ENCODE data around the gene NUTM1. TPM values are rescaled to one million over a fixed set of nuclear protein-coding genes. Genes with fewer than 3 reads are reported as not detected.

The NUTM1 gene
- total and polyA plus RNA-seq, 2 of the 13 experiments (the other 11 are each of a cell fraction or from before 2014, with no cell fraction given), result not detected

- TF ChIP-seq, protein P1, sequence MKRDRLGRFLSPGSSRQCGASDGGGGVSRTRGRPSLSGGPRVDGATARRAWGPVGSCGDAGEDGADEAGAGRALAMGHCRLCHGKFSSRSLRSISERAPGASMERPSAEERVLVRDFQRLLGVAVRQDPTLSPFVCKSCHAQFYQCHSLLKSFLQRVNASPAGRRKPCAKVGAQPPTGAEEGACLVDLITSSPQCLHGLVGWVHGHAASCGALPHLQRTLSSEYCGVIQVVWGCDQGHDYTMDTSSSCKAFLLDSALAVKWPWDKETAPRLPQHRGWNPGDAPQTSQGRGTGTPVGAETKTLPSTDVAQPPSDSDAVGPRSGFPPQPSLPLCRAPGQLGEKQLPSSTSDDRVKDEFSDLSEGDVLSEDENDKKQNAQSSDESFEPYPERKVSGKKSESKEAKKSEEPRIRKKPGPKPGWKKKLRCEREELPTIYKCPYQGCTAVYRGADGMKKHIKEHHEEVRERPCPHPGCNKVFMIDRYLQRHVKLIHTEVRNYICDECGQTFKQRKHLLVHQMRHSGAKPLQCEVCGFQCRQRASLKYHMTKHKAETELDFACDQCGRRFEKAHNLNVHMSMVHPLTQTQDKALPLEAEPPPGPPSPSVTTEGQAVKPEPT (CRISPR knock-in tag; IDR thresholded peaks at IDR 0.05; ENCODE audit: low read depth), result no peak
- TF ChIP-seq EZH2 (conservative IDR thresholded peaks at IDR 0.05; ENCODE audit: low read depth, low read length) (no peak), AFF4 (CRISPR knock-in tag; IDR thresholded peaks at IDR 0.05) (no peak), ZNF761 (CRISPR knock-in tag; conservative IDR thresholded peaks at IDR 0.05) (peak; percentile 75; the same call in 1 of the 2 replicates), ZNF547 (CRISPR knock-in tag; IDR thresholded peaks at IDR 0.05) (peak; percentile 92), ZNF891 (CRISPR knock-in tag; IDR thresholded peaks at IDR 0.05) (peak; percentile 32; the same call in 1 of the 2 replicates), ZNF350 (CRISPR knock-in tag; IDR thresholded peaks at IDR 0.05; ENCODE audit: borderline replicate concordance, low read depth) (peak; percentile 73; the same call in 1 of the 2 replicates), ZBTB7B (CRISPR knock-in tag; IDR thresholded peaks at IDR 0.05) (peak; percentile 85), ZNF879 (CRISPR knock-in tag; IDR thresholded peaks at IDR 0.05) (0 out of 2 replicates have a peak, but pooled peaks have one; percentile 61), ZNF143 (CRISPR knock-in tag; IDR thresholded peaks at IDR 0.05) (no peak), GABPB1 (CRISPR knock-in tag; IDR thresholded peaks at IDR 0.05) (peak; percentile 83; the same call in 1 of the 2 replicates), NR0B2 (CRISPR knock-in tag; IDR thresholded peaks at IDR 0.05) (0 out of 2 replicates have a peak, but pooled peaks have one; percentile 74), ZFP36L2 (CRISPR knock-in tag; IDR thresholded peaks at IDR 0.05) (no peak), SP5 (CRISPR knock-in tag; IDR thresholded peaks at IDR 0.05; ENCODE audit: borderline replicate concordance, low read depth) (peak; percentile 14; the same call in 1 of the 2 replicates), CBX1 (IDR thresholded peaks at IDR 0.05; ENCODE audit: low read depth) (no peak), TP53 (CRISPR knock-in tag; conservative IDR thresholded peaks at IDR 0.05) (no peak), CEBPB (IDR thresholded peaks at IDR 0.05; ENCODE audit: borderline replicate concordance, low read depth, low read length) (no peak), GPN1 (CRISPR knock-in tag; IDR thresholded peaks at IDR 0.05; ENCODE audit: borderline replicate concordance) (no peak)
- TF ChIP-seq, protein P2, sequence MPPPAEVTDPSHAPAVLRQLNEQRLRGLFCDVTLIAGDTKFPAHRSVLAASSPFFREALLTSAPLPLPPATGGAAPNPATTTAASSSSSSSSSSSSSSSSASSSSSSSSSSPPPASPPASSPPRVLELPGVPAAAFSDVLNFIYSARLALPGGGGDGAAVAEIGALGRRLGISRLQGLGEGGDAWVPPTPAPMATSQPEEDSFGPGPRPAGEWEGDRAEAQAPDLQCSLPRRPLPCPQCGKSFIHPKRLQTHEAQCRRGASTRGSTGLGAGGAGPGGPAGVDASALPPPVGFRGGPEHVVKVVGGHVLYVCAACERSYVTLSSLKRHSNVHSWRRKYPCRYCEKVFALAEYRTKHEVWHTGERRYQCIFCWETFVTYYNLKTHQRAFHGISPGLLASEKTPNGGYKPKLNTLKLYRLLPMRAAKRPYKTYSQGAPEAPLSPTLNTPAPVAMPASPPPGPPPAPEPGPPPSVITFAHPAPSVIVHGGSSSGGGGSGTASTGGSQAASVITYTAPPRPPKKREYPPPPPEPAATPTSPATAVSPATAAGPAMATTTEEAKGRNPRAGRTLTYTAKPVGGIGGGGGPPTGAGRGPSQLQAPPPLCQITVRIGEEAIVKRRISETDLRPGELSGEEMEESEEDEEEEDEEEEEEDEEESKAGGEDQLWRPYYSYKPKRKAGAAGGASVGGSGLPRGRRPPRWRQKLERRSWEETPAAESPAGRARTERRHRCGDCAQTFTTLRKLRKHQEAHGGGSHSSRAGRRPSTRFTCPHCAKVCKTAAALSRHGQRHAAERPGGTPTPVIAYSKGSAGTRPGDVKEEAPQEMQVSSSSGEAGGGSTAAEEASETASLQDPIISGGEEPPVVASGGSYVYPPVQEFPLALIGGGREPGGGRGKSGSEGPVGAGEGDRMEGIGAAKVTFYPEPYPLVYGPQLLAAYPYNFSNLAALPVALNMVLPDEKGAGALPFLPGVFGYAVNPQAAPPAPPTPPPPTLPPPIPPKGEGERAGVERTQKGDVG (CRISPR knock-in tag; IDR thresholded peaks at IDR 0.05; ENCODE audit: borderline replicate concordance), result 0 out of 2 replicates have a peak, but pooled peaks have one; percentile 18
Observed at GRCh38 chr15:34367101-34368081, 24.3 kb downstream of the NUTM1 start, which contains the start of gene LPCAT4 (continued).
